ENCODE data around the gene WWP2.

WWP2 gene

GRCh38 chr16:69859105-69859989 is 97.2 kb downstream of the WWP2 start:
- no peak for DNase-seq

DNA sequence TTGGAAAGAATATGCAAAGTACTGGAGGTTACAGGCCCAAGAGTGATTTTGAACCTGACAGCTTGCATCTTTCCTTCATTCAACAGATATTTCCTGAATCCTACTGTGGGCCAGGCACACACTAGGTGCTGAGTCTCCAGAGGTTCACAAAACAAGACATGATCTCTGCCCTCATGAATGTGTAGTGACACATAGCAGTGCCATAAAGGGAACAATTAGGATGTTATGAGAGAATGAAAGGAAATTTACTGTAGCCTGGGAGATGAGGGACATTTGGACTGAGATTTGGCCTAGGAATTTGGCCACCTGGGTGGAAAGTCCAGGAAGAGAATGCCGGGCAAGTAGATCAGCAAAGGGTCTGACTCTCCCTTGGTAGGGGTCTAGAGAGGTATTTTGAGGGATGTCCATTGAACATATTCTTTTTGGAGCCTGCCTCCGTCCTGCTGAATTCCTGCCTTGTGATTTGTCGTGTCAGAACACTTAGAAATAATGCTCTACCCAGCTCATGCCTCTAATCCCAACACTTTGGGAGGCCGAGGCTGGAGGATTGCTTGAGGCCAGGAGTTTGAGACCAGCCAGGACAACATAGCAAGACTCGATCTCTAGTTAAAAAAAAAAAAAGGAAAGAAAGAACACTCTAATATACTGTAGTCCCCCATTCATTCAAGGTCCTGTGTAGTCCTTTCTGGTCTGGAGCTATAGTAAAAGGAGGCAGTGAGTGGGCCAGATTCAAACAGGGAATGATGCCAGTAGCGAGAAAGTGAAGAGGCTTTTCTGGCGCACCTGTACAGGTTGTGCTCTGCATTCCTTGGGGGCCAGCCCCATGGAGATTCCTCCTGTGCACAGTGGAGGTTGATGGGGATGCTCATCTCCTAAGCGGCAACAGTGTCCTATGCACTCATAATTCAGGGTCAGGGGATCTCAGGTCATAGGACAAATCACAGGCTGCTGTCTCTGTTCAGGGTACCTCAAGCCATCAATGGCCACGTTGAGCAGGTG is 98.4 kb downstream of the WWP2 start:
- no peak for DNase-seq

- no peak for DNase-seq
These were observed 99.3 kb downstream of the WWP2 start for GRCh38 chr16:69861292-69862030.

GRCh38 chr16:69863401-69864281 is 101.5 kb downstream of the WWP2 start:
- DNase-seq = no peak

GRCh38 chr16:69865701-69866100 is 103.6 kb downstream of the WWP2 start:
- no peak for DNase-seq

DNA sequence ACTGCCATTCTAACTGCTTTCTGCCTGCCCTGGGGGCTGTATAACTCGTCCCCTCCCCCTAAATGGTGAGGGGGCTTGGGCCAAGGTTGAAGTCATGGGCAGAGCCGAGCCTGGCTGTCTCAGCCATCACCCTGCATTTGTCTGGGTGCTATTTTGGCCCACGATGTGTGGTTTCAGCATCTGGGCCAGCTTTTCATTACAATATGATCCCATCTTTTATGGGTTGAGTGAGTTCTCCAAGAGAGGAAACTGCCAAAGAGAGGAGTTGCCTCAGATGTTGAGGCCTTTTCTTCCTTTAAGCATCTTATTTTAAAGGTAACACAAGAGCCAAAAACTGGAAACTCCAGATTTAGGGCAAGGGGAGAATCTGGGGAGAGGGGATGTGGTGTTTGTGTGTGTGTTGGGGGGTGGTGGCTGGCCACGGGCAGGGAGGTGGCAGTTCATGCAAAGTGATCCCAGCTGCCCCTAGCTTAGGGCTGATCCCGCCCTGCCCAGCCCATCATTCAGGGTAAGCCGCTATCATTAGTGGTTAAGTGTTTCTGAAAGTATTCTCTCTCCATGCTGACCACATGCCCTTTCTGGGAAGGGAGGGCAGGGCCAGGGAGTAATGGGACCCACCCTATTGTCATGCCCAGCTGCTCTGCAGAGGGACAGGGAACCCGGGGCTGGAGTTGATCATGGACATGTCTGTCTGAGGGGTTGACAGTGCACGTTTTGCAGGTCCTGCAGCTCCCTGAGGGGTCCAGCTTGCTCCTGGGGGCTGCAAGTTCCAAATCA is 105.8 kb downstream of the WWP2 start:
- no peak for DNase-seq

DNA sequence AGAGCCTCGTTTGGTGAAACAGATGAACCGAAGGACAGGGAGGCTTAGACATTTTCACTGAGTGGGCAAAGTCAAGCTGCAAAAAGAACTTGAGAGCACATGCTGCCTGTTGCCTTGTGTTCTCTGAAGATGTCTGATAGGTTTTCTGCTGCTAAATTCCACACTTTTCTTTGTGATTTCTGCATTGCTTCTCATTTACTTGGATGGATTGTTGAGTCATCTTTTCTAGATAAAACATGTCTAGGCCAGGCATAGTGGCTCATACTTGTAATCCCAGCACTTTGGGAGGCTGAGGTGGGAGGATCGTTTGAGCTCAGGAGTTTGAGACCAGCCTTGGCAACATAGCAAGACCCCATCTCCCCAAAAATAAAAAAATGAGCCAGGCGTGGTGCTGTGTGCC is 108.6 kb downstream of the WWP2 start:
- DNase-seq = no peak

DNA sequence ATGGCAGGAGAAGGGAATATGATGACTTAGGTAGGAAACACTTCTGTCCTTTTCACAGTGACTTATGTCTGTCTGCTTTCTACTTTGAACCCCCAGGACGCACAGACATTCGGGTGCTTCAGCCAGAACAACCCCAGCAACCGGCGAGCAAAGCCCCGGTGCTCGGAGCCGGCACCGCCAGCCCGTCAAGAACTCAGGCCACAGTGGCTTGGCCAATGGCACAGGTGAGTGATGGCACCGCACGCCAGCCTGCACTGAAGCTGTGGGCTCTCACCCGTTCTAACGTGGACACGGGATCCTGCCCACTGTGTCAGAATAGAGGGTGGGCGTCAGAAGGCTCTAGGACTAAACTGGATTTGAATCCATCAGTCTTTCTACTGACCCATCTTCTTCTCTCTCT is 109.6 kb downstream of the WWP2 start:
- DNase-seq = no peak

DNA sequence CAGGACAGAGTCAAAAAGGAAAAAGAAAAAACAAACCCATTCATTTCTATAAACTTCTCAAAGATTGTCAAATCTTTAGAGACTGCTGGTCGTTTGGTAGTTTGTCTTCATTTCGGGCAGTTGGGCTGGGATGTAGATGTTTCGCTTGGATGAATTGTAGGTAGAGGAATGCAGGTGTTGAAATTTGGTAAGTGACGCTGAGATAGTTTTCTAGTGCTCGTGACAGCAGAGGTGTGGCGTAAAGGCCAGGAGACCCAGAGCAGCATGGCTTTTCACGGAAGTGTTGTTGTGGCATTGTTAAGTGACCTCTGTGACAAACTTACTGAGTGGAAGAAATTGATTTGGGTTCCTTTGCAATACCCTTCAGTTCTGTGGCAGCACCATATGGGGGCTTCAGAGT is 110.8 kb downstream of the WWP2 start:
- DNase-seq = no peak

DNA sequence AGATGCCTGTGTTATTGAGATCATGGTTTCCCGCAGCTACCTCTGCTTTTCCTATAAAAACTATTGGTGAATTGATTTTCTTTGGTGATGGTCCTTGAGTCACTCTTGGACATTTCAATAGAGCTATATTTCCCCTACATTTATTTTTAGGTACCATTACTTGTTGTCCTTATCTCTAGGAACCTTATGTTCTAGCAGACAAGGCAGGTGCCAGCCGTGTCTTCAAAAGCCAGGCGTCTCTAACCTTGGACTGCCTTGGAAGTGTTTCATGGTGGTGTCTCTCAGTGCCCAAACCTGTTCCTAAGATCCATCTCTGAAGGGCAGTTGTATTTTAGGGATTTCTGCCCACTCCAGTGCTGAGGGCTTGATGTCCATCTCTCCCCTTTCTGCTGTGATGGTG is 111.7 kb downstream of the WWP2 start:
- no peak for DNase-seq

- no peak for DNase-seq
These were observed 112.1 kb downstream of the WWP2 start for GRCh38 chr16:69874271-69874670.

GRCh38 chr16:69880640-69881133 is 118.6 kb downstream of the WWP2 start:
- no peak for DNase-seq

DNA sequence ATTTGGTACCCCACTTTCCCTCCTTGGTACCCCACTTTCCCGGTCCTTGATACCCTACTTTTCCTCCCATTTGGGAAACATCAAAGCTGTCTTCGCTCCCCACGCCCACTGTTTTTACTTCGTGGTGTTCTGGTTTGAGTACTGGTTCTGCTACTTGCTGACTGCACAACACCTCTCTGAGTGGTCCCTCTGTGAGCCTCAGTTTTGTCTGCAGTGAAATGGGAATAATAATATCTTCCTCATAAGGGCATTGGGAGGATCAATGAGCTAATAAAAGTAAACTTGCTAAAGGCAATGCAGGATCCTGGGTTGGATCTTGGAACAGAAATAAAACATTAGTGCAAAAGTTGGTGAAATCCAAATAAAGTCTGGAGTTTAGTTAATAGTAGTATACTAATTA is 119.0 kb downstream of the WWP2 start:
- DNase-seq = no peak

- DNase-seq = no peak
These were observed 121.6 kb downstream of the WWP2 start for GRCh38 chr16:69883744-69884143.

DNA sequence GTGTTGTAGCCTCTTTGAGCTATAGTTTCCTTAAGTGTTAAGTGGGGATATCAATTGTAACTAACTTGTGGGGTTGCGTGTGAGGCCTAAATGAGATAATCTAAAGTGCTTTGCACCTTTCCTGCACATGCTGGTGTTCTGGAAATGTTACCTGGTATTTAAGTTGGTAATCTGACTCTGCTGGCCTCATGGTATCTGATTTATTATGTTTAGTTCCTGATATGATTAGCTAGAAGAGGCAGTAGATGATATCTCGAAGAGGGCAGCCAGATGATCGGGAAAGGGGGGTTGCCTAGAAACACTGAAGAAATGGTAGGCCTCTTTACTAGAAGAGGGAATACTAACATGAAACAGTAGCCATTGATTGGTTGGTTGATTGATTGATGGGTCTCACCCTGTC is 123.6 kb downstream of the WWP2 start:
- DNase-seq = no peak

GRCh38 chr16:69886726-69887125 is 124.6 kb downstream of the WWP2 start:
- no peak for DNase-seq

DNA sequence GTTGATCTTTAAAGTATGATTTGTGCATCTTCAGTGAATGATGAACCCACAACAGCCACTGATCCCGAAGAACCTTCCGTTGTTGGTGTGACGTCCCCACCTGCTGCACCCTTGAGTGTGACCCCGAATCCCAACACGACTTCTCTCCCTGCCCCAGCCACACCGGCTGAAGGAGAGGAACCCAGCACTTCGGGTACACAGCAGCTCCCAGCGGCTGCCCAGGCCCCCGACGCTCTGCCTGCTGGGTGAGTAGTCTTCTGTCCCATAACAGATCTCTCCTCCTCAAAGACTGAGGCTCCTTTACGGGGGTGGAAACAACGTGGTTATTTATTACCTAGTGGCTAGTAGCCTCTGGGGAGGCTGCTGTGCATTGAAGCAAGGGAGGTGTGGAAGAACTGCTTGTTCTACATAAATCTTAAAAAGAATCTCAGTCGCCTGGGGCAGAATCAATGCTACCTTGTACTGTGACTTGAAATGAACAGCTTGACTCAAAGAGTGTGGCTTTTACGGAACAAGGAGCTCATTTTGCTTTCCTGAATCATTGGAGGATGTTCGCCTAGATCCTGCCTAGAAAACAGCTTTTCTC is 126.0 kb downstream of the WWP2 start:
- DNase-seq = no peak

DNA sequence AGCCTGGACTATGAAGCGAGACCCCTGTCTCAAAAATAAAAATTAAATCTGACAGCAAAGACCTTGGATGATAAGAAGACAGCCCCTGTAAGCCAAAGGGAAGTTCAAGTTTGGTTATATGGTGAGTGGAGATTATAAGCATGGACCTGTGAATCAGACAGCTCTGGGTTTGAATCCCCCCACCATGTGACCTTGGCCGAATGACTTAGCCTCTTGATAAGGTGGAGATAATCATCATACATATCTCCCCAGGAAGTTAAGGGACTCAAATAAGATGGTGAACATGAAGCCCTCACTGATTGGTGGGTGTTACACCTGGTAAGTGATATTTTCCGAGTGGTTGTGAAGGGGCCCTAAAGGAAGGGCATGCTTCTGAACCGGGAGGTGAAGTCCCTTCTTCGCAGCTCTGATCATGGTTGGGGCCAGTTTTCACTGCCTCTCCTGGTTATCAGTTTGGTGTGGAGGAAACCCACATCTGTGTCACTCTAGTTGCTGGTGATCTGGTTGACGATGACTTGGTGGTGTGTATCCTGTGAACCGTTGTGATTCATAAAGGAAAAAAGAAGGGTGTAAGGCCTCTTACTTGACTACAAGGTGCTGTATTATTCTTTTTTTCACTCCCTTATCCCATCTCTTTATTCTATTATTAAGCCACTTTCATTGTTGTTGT is 127.3 kb downstream of the WWP2 start:
- no peak for DNase-seq

GRCh38 chr16:69890114-69890891 is 128.2 kb downstream of the WWP2 start:
- DNase-seq = no peak
